ENCODE results near the gene PDIA5.

Gene PDIA5

GRCh38 chr3:123169492-123169929 lies 102.7 kb downstream of the PDIA5 start:
- DNase-seq (ENCODE audit: low spot score), result no peak

GRCh38 chr3:123169930-123170329 lies 103.1 kb downstream of the PDIA5 start:
- DNase-seq (ENCODE audit: low spot score), result no peak

GRCh38 chr3:123180791-123181190 lies 114.0 kb downstream of the PDIA5 start:
- DNase-seq (ENCODE audit: low spot score), result no peak

- no peak for DNase-seq (ENCODE audit: low spot score)
These were observed 119.9 kb downstream of the PDIA5 start for GRCh38 chr3:123186695-123187094.

- no peak for DNase-seq (ENCODE audit: low spot score)
These were observed 121.2 kb downstream of the PDIA5 start for GRCh38 chr3:123188058-123188457.

GRCh38 chr3:123193448-123194101 lies 126.8 kb downstream of the PDIA5 start:
- DNase-seq (ENCODE audit: low spot score), result no peak

- DNase-seq (ENCODE audit: low spot score), result no peak
These were observed 127.7 kb downstream of the PDIA5 start for GRCh38 chr3:123194552-123194951.

GRCh38 chr3:123198372-123198771 lies 131.5 kb downstream of the PDIA5 start:
- DNase-seq (ENCODE audit: low spot score), result no peak

GRCh38 chr3:123201223-123201556 lies 134.4 kb downstream of the PDIA5 start:
- no peak for DNase-seq (ENCODE audit: low spot score)

- peak; percentile 92 for DNase-seq (ENCODE audit: low spot score)
These were observed 135.0 kb downstream of the PDIA5 start, which contains the start of gene SEC22A for GRCh38 chr3:123201557-123202427. TSS of gene SEC22A (plus strand) at chr3:123201943. CDS start at chr3:123209218, 7,275 bp downstream.

GRCh38 chr3:123202451-123202850 lies 135.6 kb downstream of the PDIA5 start:
- DNase-seq (ENCODE audit: low spot score), result no peak

Measured in germinal center (tissue), 1 donor.